GM11168 (cell line): ENCODE results near the gene SLC4A11.

Source experiments
- in situ Hi-C: fragments of 300-500 bp; cut with MboI; formaldehyde crosslinking; loops from one replicate; pipeline ENCODE4 v1.12.0; 2022; ENCODE audit warnings: low sequenced_read_pairs; ENCODE audit not compliant: unreplicated experiment

SLC4A11 gene

GRCh38 chr20:3247638-3248037 is 8.6 kb upstream of the SLC4A11 start:
- in situ Hi-C loops: no loop called here

GRCh38 chr20:3246682-3247081 is 7.7 kb upstream of the SLC4A11 start:
- in situ Hi-C loops: no loop called here

GRCh38 chr20:3245711-3246110 is 6.7 kb upstream of the SLC4A11 start:
- in situ Hi-C loops: no loop called here

- in situ Hi-C loops: no loop called here
Measured at GRCh38 chr20:3245156-3245555, 6.2 kb upstream of the SLC4A11 start.

- in situ Hi-C loops: no loop called here
Measured at GRCh38 chr20:3244613-3245012, 5.6 kb upstream of the SLC4A11 start.

DNA sequence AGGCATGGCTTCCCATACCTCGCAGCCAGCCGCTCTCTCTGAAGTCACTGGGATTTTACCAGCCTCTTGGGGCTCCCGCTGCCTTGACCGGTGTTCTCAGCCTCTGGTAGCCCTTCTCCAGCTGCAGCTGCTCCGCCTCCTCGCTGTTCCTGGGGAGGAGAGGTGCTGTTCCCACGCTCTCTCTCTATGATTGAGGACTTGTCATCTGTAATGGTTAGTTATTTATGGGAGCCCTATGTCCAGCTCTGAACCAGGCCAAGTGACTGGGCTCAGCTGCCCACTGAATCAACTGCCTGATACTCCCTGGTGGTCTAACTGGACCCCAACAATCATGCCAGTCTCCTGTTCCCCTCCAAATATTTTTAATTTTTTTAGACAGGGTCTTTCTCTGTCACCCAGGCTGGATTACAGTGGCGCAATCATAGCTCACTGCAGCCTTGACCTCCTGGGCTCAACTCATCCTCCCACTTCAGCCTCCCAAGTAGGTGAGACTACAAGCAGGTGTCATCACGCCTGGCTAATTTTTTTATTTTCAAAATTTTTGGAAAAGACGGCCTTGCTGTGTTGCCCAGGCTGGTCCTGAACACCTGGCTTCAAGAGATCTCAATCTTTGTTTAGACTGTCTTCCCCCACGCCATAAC is 4.8 kb upstream of the SLC4A11 start:
- in situ Hi-C loops: no loop called here

DNA sequence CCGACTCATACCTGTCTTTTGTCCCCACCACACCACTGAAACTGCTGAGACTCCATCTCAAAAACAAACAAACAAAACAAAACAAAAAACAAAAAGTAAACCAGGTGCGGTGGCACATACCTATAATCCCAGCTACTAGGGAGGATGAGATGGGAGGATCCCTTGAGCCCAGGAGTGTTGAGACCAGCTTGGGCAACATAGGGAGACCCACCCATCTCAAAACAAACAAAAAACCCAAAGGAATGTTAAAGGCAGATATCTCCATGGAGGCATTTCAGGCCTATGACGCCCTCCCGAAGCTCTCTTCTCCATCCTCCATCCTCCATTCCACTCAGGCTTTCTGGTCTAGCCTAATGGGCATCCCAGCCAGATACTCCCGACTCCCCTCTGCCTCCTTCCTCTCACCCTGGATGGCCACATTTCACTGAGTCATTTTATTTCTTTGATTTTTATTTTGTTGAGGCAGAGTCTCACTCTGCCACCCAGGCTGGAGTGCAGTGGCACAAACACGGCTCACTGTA is 3.2 kb upstream of the SLC4A11 start:
- in situ Hi-C loops: no loop called here

- in situ Hi-C loops: no loop called here
Measured at GRCh38 chr20:3240776-3241363, 1.9 kb upstream of the SLC4A11 start.

DNA sequence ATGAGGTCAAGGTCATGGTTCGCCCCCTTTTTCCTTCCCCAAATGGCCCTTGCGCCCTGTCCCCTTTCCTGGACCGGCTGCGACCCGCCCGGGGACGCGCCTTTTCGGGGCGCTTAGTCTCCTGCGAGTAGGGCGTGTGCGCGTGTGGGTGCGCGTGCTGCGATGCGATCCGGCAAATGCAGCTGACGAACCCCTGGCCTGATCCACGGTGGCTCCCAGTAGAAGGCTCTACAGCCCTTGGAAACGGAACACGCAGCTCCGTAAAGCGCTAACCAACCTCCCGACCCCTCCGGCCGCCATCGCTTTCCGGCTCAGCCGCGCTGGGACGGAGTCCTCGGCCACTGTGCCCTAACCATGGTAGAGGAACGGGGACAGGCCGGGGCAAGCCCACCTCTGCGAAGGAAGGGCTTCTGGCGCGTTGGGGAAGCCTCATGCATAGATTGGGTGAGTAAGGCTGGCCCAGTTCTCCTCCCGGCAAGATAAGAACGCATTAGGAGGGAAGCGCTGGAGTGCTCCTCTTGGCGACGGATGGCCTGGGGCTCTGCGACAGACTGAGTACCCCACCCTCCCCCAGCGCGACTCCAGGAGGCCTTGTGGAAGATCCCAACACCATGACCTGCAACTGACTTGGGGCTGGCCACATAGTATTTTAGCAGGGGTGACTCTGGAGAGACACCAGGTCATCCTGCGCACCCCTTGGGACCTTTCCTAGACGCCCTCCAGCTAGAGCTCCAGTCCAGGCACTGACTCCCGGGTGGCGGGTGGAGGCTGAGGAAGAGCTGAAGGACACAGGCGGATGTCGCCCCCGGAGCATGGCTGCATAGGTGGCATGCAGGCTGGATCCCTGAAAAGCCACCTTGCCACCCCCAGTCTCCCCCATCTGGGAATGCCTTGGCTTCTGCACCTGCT is 1.1 kb upstream of the SLC4A11 start:
- in situ Hi-C loops: no loop called here

DNA sequence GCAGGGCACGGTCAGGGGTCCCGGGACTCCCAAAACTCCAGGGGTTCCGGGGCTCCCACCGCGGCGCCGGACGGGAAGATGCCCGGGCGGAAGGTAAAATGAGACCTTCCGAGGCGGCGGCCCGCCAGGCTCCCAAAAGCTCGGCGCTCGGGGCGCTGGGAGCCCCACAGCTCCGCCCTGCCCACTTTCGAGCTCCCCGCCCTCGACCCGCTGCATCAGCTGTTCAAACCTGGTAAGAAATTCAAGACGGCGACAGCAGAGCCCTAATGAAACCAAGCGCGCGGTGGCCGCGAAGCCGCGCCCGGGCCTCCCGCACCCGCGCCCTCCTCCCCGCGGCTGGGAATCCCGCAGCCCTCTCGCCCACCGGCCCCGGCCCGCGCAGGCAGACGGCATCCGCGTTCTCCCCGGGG is 369 bp downstream of the SLC4A11 start:
- in situ Hi-C loops: no loop called here

GRCh38 chr20:3237958-3238615 is 903 bp downstream of the SLC4A11 start:
- in situ Hi-C loops: no loop called here

GRCh38 chr20:3237011-3237957 is 1.7 kb downstream of the SLC4A11 start:
- in situ Hi-C loops: no loop called here

DNA sequence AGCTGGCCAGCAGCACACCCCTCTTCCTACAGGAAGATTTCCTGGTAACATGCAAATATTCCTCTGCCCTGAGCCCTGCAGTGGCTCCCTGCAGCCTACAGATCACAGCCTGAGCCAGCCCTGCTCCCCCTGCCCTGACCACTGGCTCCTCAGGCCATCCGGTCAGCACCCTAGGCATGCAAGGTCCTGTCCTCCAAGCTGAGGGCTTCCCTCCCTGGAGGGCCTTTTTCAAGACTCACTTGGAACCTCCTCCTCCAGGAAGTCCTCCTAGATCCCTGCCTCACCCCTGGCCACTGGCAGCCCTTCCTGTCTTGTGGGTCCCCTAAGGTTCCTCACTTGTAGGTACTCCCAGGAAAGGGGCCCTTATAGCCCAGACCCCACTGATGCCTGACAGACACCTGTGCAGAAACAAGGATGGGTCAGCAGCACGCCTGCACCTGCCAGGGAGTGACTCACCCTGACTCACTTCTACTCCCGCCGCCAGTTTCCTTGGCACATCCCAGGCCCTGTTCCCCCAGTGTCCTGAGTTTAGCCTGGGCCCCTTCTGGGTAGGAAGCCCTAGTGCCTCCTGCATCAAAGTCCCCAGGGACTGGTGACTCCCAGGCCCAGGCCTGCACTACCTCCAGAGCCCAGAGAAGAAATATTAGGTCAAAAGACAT is 3.2 kb downstream of the SLC4A11 start:
- in situ Hi-C loops: no loop called here

DNA sequence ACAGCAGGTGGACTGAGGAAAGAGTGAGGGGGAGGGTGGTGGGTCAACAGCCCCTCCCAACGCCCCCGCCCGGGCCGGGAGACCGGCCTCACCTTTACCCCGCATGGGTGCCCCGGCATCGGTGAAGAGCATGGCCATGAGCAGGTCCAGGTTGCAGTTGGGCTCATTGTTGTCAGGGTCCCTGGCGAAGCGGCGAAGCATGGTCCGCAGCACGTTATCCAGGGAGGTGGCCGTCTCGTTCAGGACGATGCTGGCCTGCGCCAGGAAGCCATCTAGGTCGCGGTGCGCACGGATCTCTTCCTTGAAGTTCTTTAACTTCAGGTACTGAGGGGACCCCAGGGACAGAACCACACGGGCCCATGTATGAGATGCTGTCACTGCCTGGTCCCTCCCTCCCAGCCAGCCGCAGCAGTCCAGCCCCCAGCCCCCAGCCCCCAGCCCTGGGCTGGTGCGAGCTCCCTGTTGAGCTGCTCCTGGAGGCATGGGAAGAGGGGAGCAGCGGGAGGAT is 4.9 kb downstream of the SLC4A11 start:
- in situ Hi-C loops: no loop called here

DNA sequence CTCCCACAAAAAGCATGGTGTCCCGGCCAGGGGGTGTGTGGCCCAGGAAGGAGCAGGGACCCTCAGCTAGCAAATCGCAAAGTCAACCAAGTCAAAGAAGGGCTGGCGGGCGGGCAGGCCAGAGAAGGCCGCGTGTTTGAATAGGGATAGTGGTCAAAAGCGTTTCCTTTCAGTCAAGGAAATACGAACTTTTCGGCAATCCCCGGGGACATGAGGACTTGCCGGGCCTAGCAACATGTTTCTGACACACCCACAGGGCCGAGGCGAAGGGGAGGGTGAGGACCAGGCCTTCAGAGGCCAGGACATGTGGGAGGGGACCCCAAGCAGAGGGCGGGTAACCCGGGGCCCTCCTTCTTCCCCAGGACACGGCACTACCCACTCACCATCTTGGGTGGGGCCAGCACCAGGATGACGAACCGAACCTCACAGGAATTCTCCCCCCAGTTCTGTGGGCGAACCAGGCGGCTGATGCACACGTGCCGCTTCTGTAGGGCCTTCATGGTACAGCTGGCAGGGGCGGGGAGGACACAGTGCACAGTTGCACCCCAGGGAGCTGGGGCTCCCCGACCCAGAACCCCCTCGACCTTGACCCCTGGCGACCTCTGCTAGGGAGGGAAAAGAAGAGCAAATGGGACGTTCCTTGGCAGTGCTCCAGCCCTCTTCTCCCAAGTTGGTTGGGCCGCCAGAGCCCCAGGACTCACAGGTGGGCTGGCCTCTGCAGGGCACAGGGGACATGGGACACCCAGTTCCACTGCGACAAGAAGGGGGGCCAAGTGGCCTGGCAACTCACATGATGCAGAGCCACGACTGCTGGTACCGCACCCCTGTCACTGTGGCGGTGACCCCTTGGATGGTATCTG is 5.6 kb downstream of the SLC4A11 start:
- in situ Hi-C loops: no loop called here

DNA sequence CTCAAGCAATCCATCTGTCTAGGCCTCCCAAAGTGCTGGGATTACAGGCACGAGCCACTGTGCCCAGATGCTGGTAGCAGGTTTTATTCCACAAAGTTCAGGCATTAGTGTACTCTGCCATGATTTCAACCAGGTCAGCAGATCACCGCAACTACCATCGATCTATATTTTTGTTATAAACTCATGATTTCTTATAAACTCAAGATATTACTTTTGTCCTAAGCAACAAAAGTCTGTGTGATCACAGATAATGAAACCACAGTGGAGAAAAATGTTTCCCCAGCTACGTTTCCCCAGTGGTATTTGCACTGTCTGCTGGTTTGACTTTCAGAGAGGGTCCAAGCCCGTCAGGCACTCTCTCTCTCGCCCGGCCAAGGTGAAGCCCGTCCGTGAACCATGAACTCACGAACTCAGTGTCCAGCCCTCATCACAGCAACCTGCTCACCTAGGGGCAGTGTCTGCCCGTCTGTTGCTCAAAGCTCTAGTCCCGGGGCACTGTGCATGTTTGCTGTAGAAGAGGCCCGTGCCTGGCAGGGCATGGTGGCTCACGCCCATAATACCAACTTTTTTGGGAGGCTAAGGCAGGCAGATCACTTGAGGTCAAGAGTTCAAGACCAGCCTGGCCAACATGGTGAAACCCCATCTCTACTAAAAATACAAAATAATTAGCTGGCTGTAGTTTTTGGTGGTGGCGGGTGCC is 7.0 kb downstream of the SLC4A11 start:
- in situ Hi-C loops: no loop called here

DNA sequence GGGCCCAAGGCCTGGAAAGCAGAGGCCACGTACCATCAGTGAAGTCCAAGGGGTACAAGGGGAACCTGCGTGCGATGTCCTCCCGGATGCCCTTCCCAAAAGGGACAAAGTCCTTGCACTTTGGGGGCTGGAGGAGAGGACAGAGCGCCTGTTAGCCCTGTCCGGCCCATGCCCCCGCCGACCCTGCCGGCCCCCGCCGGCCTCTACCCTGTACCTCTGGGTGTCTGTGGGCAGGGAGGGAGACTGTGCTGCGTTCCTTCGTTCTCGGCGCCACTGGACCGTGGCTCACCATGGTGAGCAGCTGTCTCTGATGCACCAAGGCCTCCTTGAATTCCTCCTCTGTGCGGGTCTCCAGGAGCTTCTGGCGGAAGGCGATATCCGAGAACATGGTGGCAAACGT is 7.9 kb downstream of the SLC4A11 start:
- in situ Hi-C loops: no loop called here
